GM19395 (cell line): ENCODE measurements around the gene LMAN2.
A peak's percentile ranks its signal among the peaks of the same experiment; 100 is the strongest.
"Not testable (repeated sequence)": the region's sequence is repeated elsewhere in the genome, so short reads cannot be mapped to it uniquely, and the experiment has no call there.

Source experiments
- ATAC-seq: cut with Tn5 transposase; IDR thresholded peaks from one replicate; pipeline ENCODE4 v1.9.1; 2021; ENCODE audit warnings: mild to moderate bottlenecking, moderate library complexity; ENCODE audit not compliant: unreplicated experiment

LMAN2 gene

GRCh38 chr5:177366528-177367322, 15.3 kb upstream of the LMAN2 start:
- no peak for ATAC-seq

GRCh38 chr5:177365845-177366527, 14.5 kb upstream of the LMAN2 start:
- no peak for ATAC-seq

GRCh38 chr5:177364159-177364962, 12.9 kb upstream of the LMAN2 start:
- peak; percentile 48 for ATAC-seq

GRCh38 chr5:177363565-177363964, 12.1 kb upstream of the LMAN2 start:
- ATAC-seq, result no peak

- ATAC-seq, result peak; percentile 28
Observed at GRCh38 chr5:177362610-177363507, 11.4 kb upstream of the LMAN2 start.

- no peak for ATAC-seq
Observed at GRCh38 chr5:177362292-177362609, 10.8 kb upstream of the LMAN2 start.

GRCh38 chr5:177361418-177362291, 10.2 kb upstream of the LMAN2 start:
- ATAC-seq, result no peak

GRCh38 chr5:177360740-177361139, 9.3 kb upstream of the LMAN2 start:
- ATAC-seq, result not testable (repeated sequence)

- ATAC-seq, result no peak
Observed at GRCh38 chr5:177359860-177360259, 8.4 kb upstream of the LMAN2 start.

GRCh38 chr5:177359451-177359851, 8.0 kb upstream of the LMAN2 start:
- no peak for ATAC-seq

GRCh38 chr5:177358370-177358819, 6.9 kb upstream of the LMAN2 start:
- ATAC-seq, result no peak

- peak; percentile 89 for ATAC-seq
Observed at GRCh38 chr5:177357459-177358351, 6.2 kb upstream of the LMAN2 start, which contains the start of gene RGS14. TSS of gene RGS14 (plus strand) at chr5:177357924. CDS start at chr5:177358025, 101 bp downstream.

- no peak for ATAC-seq
Observed at GRCh38 chr5:177357146-177357458, 5.6 kb upstream of the LMAN2 start.

GRCh38 chr5:177356746-177357145, 5.3 kb upstream of the LMAN2 start:
- ATAC-seq, result no peak

GRCh38 chr5:177355868-177356168, 4.3 kb upstream of the LMAN2 start:
- ATAC-seq, result no peak

- ATAC-seq, result no peak
Observed at GRCh38 chr5:177355162-177355867, 3.8 kb upstream of the LMAN2 start.

- ATAC-seq, result no peak
Observed at GRCh38 chr5:177354711-177355110, 3.2 kb upstream of the LMAN2 start.

- no peak for ATAC-seq
Observed at GRCh38 chr5:177354256-177354655, 2.8 kb upstream of the LMAN2 start.
